Urinary bladder (tissue), 4 donors: Measurements from ENCODE around the gene EHF. TPM values are rescaled to one million over a fixed set of nuclear protein-coding genes. Genes with fewer than 3 reads are reported as not detected.
"Not testable (repeated sequence)": the region's sequence is repeated elsewhere in the genome, so short reads cannot be mapped to it uniquely, and the experiment has no call there.

Source experiments
- DNase-seq: peaks from one replicate; pipeline ENCODE4 v3.0.0-alpha.2; 2015; ENCODE audit errors: extremely low spot score
- H3K27ac ChIP-seq: one replicate; pipeline ENCODE4 v1.5.1; 2013; ENCODE audit warnings: low read depth, mild to moderate bottlenecking, moderate library complexity
- H3K36me3 ChIP-seq: one replicate; pipeline ENCODE4 v1.6.1; 2013; ENCODE audit warnings: mild to moderate bottlenecking, moderate library complexity; ENCODE audit not compliant: insufficient read depth
- H3K4me1 ChIP-seq: one replicate; pipeline ENCODE4 v1.6.1; 2013; ENCODE audit warnings: mild to moderate bottlenecking, moderate library complexity; ENCODE audit not compliant: insufficient read depth
- H3K4me3 ChIP-seq: one replicate; pipeline ENCODE4 v1.5.1; 2013; ENCODE audit warnings: low read depth, low read length
- WGBS: extraction: QIAGEN DNeasy Blood & Tissue Kit; methylation state at CpG from one replicate; pipeline ENCODE4 v1.1.7; 2013; 5-methylcytosine and 5-hydroxymethylcytosine counted together
- polyA plus RNA-seq: library from polyadenylated mRNA; stranded (reverse); fragments of 200-250 nt; gene quantifications from one replicate; pipeline ENCODE4 v1.2.3, GENCODE V29; 2013
- total RNA-seq: library from RNA; depleted of rRNA; stranded (reverse); fragments of >200 nt; gene quantifications from one replicate; pipeline ENCODE4 v1.2.3, GENCODE V29; 2014
- donor health status: healthy with polysubstance abuse.
- donor health status: healthy.

The EHF gene
- total and polyA plus RNA-seq, 2 donors, result 10.5 to 79.8 TPM

- not testable (repeated sequence) for H3K27ac ChIP-seq, H3K4me1 ChIP-seq, H3K4me3 ChIP-seq, DNase-seq, H3K36me3 ChIP-seq
- WGBS, result 90% methylated on average over 24 of the region's 26 CpGs
Observed at GRCh38 chr11:34692299-34692698, 71.4 kb downstream of the EHF start.

GRCh38 chr11:34696862-34697261, 76.0 kb downstream of the EHF start:
- Histone ChIP-seq H3K27ac (no peak overlapping the region), H3K4me1 (no peaks in the 10 kb centered on the region), H3K4me3 (no peak overlapping the region), H3K36me3 (no peaks in the 10 kb centered on the region)
- DNase-seq, result no peak

- H3K4me1 ChIP-seq, result no peaks in the 10 kb centered on the region
- no peaks in the 10 kb centered on the region for H3K36me3 ChIP-seq
- WGBS, result 68% methylated on average over 2 of the region's 2 CpGs
- no peak overlapping the region for H3K27ac ChIP-seq
- H3K4me3 ChIP-seq, result no peak overlapping the region
- no peak for DNase-seq
Observed at GRCh38 chr11:34706709-34707461, 86.0 kb downstream of the EHF start.

GRCh38 chr11:34707462-34707840, 86.6 kb downstream of the EHF start:
- H3K27ac ChIP-seq, result no peak overlapping the region
- WGBS, result 55% methylated on average over 3 of the region's 3 CpGs
- no peak for DNase-seq
- H3K4me1 ChIP-seq, result no peaks in the 10 kb centered on the region
- no peak overlapping the region for H3K4me3 ChIP-seq
- H3K36me3 ChIP-seq, result no peaks in the 10 kb centered on the region

Other genes starting within 250 kb of the EHF start
- 165 TPM for gene CAT, start 182.2 kb upstream of the EHF start, total RNA-seq
- 97.0 TPM for gene CAT, start 182.2 kb upstream of the EHF start, polyA plus RNA-seq
- gene ELF5, start 107.3 kb upstream of the EHF start, total RNA-seq, result 13.4 TPM
- gene ELF5, start 107.3 kb upstream of the EHF start, polyA plus RNA-seq, result 2.6 TPM